Liver (tissue), 9 donors: ENCODE results near the gene IGF2R. TPM values are rescaled to one million over a fixed set of nuclear protein-coding genes. Genes with fewer than 3 reads are reported as not detected.
A peak's percentile ranks its signal among the peaks of the same experiment; 100 is the strongest.

Experiments used
- DNase-seq: peaks from one replicate; pipeline ENCODE4 v3.0.0-alpha.2; 2017; ENCODE audit warnings: low spot score
- H3K27ac ChIP-seq, 2 donors: one replicate each; pipeline ENCODE4 v1.7.0; 2013; ENCODE audit warnings: inconsistent platforms in 2 of 2, low read length in 2 of 2, control low read depth in 1 of 2, low read depth in 1 of 2, mild to moderate bottlenecking in 1 of 2
- H3K27me3 ChIP-seq, 4 donors: one replicate each; pipeline versions ENCODE4 v1.6.1 to v1.7.0; 2013; ENCODE audit warnings: low read length in 3 of 4, inconsistent platforms in 1 of 4, mild to moderate bottlenecking in 1 of 4, moderate library complexity in 1 of 4; ENCODE audit not compliant: control insufficient read depth in 4 of 4, insufficient read depth in 4 of 4
- H3K36me3 ChIP-seq, 4 donors: one replicate each; pipeline versions ENCODE4 v1.6.1 to v1.7.0; 2013; ENCODE audit warnings: low read length in 3 of 4, mild to moderate bottlenecking in 3 of 4, low read depth in 1 of 4, moderate library complexity in 1 of 4; ENCODE audit not compliant: control insufficient read depth in 4 of 4, insufficient read depth in 3 of 4
- H3K4me1 ChIP-seq, 4 donors: one replicate each; pipeline versions ENCODE4 v1.6.1 to v1.7.0; 2013; ENCODE audit warnings: low read length in 3 of 4, mild to moderate bottlenecking in 3 of 4, moderate library complexity in 1 of 4; ENCODE audit not compliant: control insufficient read depth in 4 of 4, insufficient read depth in 4 of 4
- H3K4me3 ChIP-seq, 3 donors: one replicate each; pipeline versions ENCODE4 v1.6.1 to v1.7.0; 2013; ENCODE audit warnings: low read length in 3 of 3, control low read depth in 1 of 3, low read depth in 1 of 3, mild to moderate bottlenecking in 1 of 3
- H3K9ac ChIP-seq, 2 donors: one replicate each; pipeline ENCODE4 v1.7.0; 2013; ENCODE audit warnings: low read length in 2 of 2, mild to moderate bottlenecking in 2 of 2, moderate library complexity in 2 of 2, control low read depth in 1 of 2, low read depth in 1 of 2
- H3K9me3 ChIP-seq, 4 donors: one replicate each; pipeline versions ENCODE4 v1.6.1 to v1.7.0; 2013; ENCODE audit warnings: low read length in 3 of 4; ENCODE audit not compliant: control insufficient read depth in 4 of 4
- ATF3 ChIP-seq: IDR thresholded peaks from 2 replicates; pipeline ENCODE4 v1.6.1; 2016; ENCODE audit warnings: antibody characterized with exemption
- CTCF ChIP-seq: fragments of 150-350 bp; IDR thresholded peaks from 2 replicates; pipeline ENCODE4 v1.5.1; 2017; ENCODE audit warnings: improper control_type of control experiment, low read depth, low read length; ENCODE audit not compliant: missing input control
- EGR1 ChIP-seq, 2 donors: IDR thresholded peaks; 2 replicates each; pipeline ENCODE4 v1.6.1; 2016 to 2018; ENCODE audit warnings: antibody characterized with exemption in 2 of 2, low read depth in 2 of 2
- FOXA1 ChIP-seq: IDR thresholded peaks from 2 replicates; pipeline ENCODE4 v1.6.1; 2016; ENCODE audit warnings: antibody characterized with exemption
- FOXA2 ChIP-seq: IDR thresholded peaks from 2 replicates; pipeline ENCODE4 v1.6.1; 2016; ENCODE audit warnings: antibody characterized with exemption
- GABPA ChIP-seq, 2 donors: IDR thresholded peaks in 1 of 2; conservative IDR thresholded peaks in 1 of 2; 2 replicates each; pipeline ENCODE4 v1.6.1; 2016; ENCODE audit warnings: antibody characterized with exemption in 2 of 2, mild to moderate bottlenecking in 1 of 2, moderate library complexity in 1 of 2
- HNF4A ChIP-seq, 2 donors: conservative IDR thresholded peaks; 2 replicates each; pipeline ENCODE4 v1.6.1; 2016; ENCODE audit warnings: antibody characterized with exemption in 2 of 2, mild to moderate bottlenecking in 2 of 2
- HNF4G ChIP-seq: IDR thresholded peaks from 2 replicates; pipeline ENCODE4 v1.6.1; 2016; ENCODE audit warnings: antibody characterized with exemption
- JUND ChIP-seq, 2 donors: IDR thresholded peaks; 2 replicates each; pipeline ENCODE4 v1.6.1; 2016; ENCODE audit warnings: antibody characterized with exemption in 2 of 2
- MAX ChIP-seq: IDR thresholded peaks from 2 replicates; pipeline ENCODE4 v1.6.1; 2016; ENCODE audit warnings: antibody characterized with exemption
- NR2F2 ChIP-seq: IDR thresholded peaks from 2 replicates; pipeline ENCODE4 v1.6.1; 2016; ENCODE audit warnings: antibody characterized with exemption
- RAD21 ChIP-seq, 2 donors: IDR thresholded peaks; 2 replicates each; pipeline ENCODE4 v1.6.1; 2016; ENCODE audit warnings: antibody characterized with exemption in 2 of 2, mild to moderate bottlenecking in 2 of 2
- REST ChIP-seq: IDR thresholded peaks from 2 replicates; pipeline ENCODE4 v1.6.1; 2016; ENCODE audit warnings: antibody characterized with exemption, mild to moderate bottlenecking
- RXRA ChIP-seq, 2 donors: IDR thresholded peaks; 2 replicates each; pipeline ENCODE4 v1.6.1; 2017 to 2018; ENCODE audit warnings: antibody characterized with exemption in 2 of 2, mild to moderate bottlenecking in 1 of 2
- SP1 ChIP-seq: IDR thresholded peaks from 2 replicates; pipeline ENCODE4 v1.6.1; 2018; ENCODE audit warnings: antibody characterized with exemption, mild to moderate bottlenecking
- TAF1 ChIP-seq: conservative IDR thresholded peaks from 2 replicates; pipeline ENCODE4 v1.6.1; 2016; ENCODE audit warnings: antibody characterized with exemption, mild to moderate bottlenecking
- YY1 ChIP-seq: IDR thresholded peaks from 2 replicates; pipeline ENCODE4 v1.6.1; 2016; ENCODE audit warnings: antibody characterized with exemption, mild to moderate bottlenecking
- ZBTB33 ChIP-seq: IDR thresholded peaks from 2 replicates; pipeline ENCODE4 v1.6.1; 2016; ENCODE audit warnings: antibody characterized with exemption
- WGBS: extraction: QIAGEN DNeasy Blood & Tissue Kit; methylation state at CpG from one replicate; pipeline ENCODE4 v1.1.7; 2013; 5-methylcytosine and 5-hydroxymethylcytosine counted together
- polyA plus RNA-seq, 2 donors: library from polyadenylated mRNA; stranded (reverse) in 1 of 2; unstranded in 1 of 2; fragments of 200-250 nt in 1 of 2; fragments of >200 nt in 1 of 2; fragmentation: Nextera tagmentation in 1 of 2; extraction: Ambion mirVana in 1 of 2; gene quantifications; one replicate each; pipeline versions ENCODE4 v1.2.1 to v1.2.3, GENCODE V29; 2013 to 2015
- total RNA-seq, 2 donors: library from RNA; depleted of rRNA; stranded (reverse); fragments of >200 nt; gene quantifications; one replicate each; pipeline ENCODE4 v1.2.3, GENCODE V29; 2014
- donor health status: healthy.
- donor health status: healthy.
- donor health status: healthy.
- donor health status: healthy.
- donor health status: healthy.

The IGF2R gene
- total and polyA plus RNA-seq, 4 donors = 16.6 to 84.9 (median 45.7) TPM

- WGBS = 35% methylated on average over 5 of the region's 5 CpGs
- no peak for DNase-seq
- H3K4me1 ChIP-seq = peaks cover 2 to 23% (median 9%) of the 10 kb centered on the region in 4 donors
- peaks cover 0 to 4% (median 0%) of the 10 kb centered on the region in 4 donors for H3K9me3 ChIP-seq
- no peak for TF ChIP-seq FOXA1
- no peak for TF ChIP-seq GABPA (IDR thresholded peaks at IDR 0.05 in 1 of 2, conservative IDR thresholded peaks at IDR 0.05 in 1 of 2)
- TF ChIP-seq YY1 = no peak
- TF ChIP-seq RXRA (IDR thresholded peaks at IDR 0.05) = no peak
- TF ChIP-seq REST = peak; percentile 11
- TF ChIP-seq RAD21 (IDR thresholded peaks at IDR 0.05) = no peak
- TF ChIP-seq TAF1 = no peak
- no peak for TF ChIP-seq ATF3
- peaks cover 0 to 6% (median 3%) of the 10 kb centered on the region in 4 donors for H3K36me3 ChIP-seq
- H3K27me3 ChIP-seq = no peaks in the 10 kb centered on the region
- H3K9ac ChIP-seq = peak overlapping the region; percentile 90 to 100
- H3K27ac ChIP-seq = peak overlapping the region; percentile 98
- peak overlapping the region; percentile 50 to 80 (median 54) for H3K4me3 ChIP-seq
Measured at GRCh38 chr6:160122744-160123143, 153.9 kb downstream of the IGF2R start.

- TF ChIP-seq ATF3 (no peak), HNF4G (peak; percentile 17), MAX (peak; percentile 43), ZBTB33 (no peak), SP1 (peak; percentile 67), JUND (IDR thresholded peaks at IDR 0.05) (peak in 1 of 2 donors; percentile 45), REST (peak; percentile 84), TAF1 (peak; percentile 38), HNF4A (conservative IDR thresholded peaks at IDR 0.05) (peak; percentile 65 to 72), EGR1 (IDR thresholded peaks at IDR 0.05; ENCODE audit: low read depth in 2 of 2) (peak in 1 of 2 donors; percentile 74), GABPA (IDR thresholded peaks at IDR 0.05 in 1 of 2, conservative IDR thresholded peaks at IDR 0.05 in 1 of 2) (no peak), NR2F2 (no peak), RXRA (IDR thresholded peaks at IDR 0.05) (peak; percentile 59 to 85), FOXA1 (no peak), YY1 (no peak), RAD21 (IDR thresholded peaks at IDR 0.05) (no peak), FOXA2 (peak; percentile 36), CTCF (no peak)
- no peaks in the 10 kb centered on the region for H3K27me3 ChIP-seq
- H3K9ac ChIP-seq = peak overlapping the region; percentile 90 to 100
- H3K36me3 ChIP-seq = peaks cover 0 to 4% (median 0%) of the 10 kb centered on the region in 4 donors
- no peaks in the 10 kb centered on the region for H3K9me3 ChIP-seq
- H3K4me3 ChIP-seq = peak overlapping the region; percentile 50 to 80 (median 54)
- H3K4me1 ChIP-seq = peaks cover 3 to 35% (median 15%) of the 10 kb centered on the region in 4 donors
- no peak for DNase-seq
- H3K27ac ChIP-seq = peak overlapping the region; percentile 98
- WGBS = 45% methylated on average over 2 of the region's 2 CpGs
Measured at GRCh38 chr6:160124007-160124406, 155.1 kb downstream of the IGF2R start.
